PC-9 (cell line): Measurements from ENCODE around the gene ABR. TPM values are rescaled to one million over a fixed set of nuclear protein-coding genes. Genes with fewer than 3 reads are reported as not detected.

Experiments
- BruUV-seq: library from RNA; stranded (reverse); fragments of 400-500 nt; replicated peaks from 2 replicates; lab custom pipeline; 2021; lab: Mats Ljungman, UMichigan
- CTCF ChIA-PET: fragments of 300-600 bp; sonication (Branson Sonifier 250); formaldehyde crosslinking; loops from one replicate; lab custom pipeline; 2022; ENCODE audit warnings: antibody characterized with exemption; lab: Charles Lee
- POLR2A ChIA-PET: fragments of 300-600 bp; sonication (Branson Sonifier 250); formaldehyde crosslinking; loops from one replicate; lab custom pipeline; 2022; ENCODE audit warnings: antibody characterized with exemption; ENCODE audit not compliant: unreplicated experiment; lab: Charles Lee
- DNase-seq, 2 experiments: peaks; one replicate each; pipeline versions ENCODE4 v3.0.0 to v3.0.0-alpha.2; 2015 to 2022; ENCODE audit warnings: mixed read lengths in 1 of 2
- H2AFZ ChIP-seq: fragments of 200-600 bp; sonication (generic); 2 replicates; pipeline ENCODE4 v1.8.1; 2017; ENCODE audit warnings: antibody characterized with exemption
- H3F3A ChIP-seq: fragments of 200-600 bp; sonication (generic); 2 replicates; pipeline ENCODE4 v1.8.1; 2017; ENCODE audit warnings: antibody characterized with exemption, mild to moderate bottlenecking, low read depth; ENCODE audit not compliant: insufficient read depth
- H3K27ac ChIP-seq: fragments of 200-600 bp; sonication (generic); 2 replicates; pipeline ENCODE4 v1.6.1; 2016; ENCODE audit warnings: mixed run types
- H3K27me3 ChIP-seq: fragments of 200-600 bp; sonication (generic); 2 replicates; pipeline ENCODE4 v1.6.1; 2016; ENCODE audit warnings: low read depth, mixed run types; ENCODE audit not compliant: insufficient read depth
- H3K36me3 ChIP-seq: fragments of 200-600 bp; sonication (generic); 2 replicates; pipeline ENCODE4 v1.6.1; 2016; ENCODE audit warnings: low read depth, mixed run types
- H3K4me1 ChIP-seq: fragments of 200-600 bp; sonication (generic); replicated peaks from 2 replicates; pipeline ENCODE4 v1.6.1; 2016; ENCODE audit warnings: mixed run types; ENCODE audit not compliant: insufficient read depth
- H3K4me2 ChIP-seq: fragments of 200-600 bp; sonication (generic); 2 replicates; pipeline ENCODE4 v1.6.1; 2017; ENCODE audit warnings: mixed run types
- H3K4me3 ChIP-seq: fragments of 200-600 bp; sonication (generic); 2 replicates; pipeline ENCODE4 v1.6.1; 2016; ENCODE audit warnings: mixed run types
- H3K79me2 ChIP-seq: fragments of 200-600 bp; sonication (generic); 2 replicates; pipeline ENCODE4 v1.6.1; 2017; ENCODE audit warnings: low read depth, mixed run types
- H3K9me2 ChIP-seq: fragments of 200-600 bp; sonication (generic); 2 replicates; pipeline ENCODE4 v1.8.1; 2017; ENCODE audit warnings: mild to moderate bottlenecking; ENCODE audit not compliant: insufficient read depth
- H3K9me3 ChIP-seq: fragments of 200-600 bp; sonication (generic); 2 replicates; pipeline ENCODE4 v1.8.1; 2016; ENCODE audit warnings: low read depth; ENCODE audit not compliant: insufficient read depth
- H4K20me1 ChIP-seq: fragments of 200-600 bp; sonication (generic); 2 replicates; pipeline ENCODE4 v1.8.1; 2017; ENCODE audit not compliant: insufficient read depth
- CTCF ChIP-seq: fragments of 200-600 bp; sonication (generic); conservative IDR thresholded peaks from 2 replicates; pipeline ENCODE4 v1.6.1; 2017; ENCODE audit warnings: mixed run types, antibody characterized with exemption, mild to moderate bottlenecking, moderate library complexity
- EZH2 ChIP-seq: fragments of 200-600 bp; sonication (generic); IDR thresholded peaks from 2 replicates; pipeline ENCODE4 v1.8.0; 2017; ENCODE audit warnings: antibody characterized with exemption, low read depth
- intact Hi-C: fragments of 100-400 bp; cut with micrococcal nuclease; formaldehyde crosslinking; loops from one replicate; pipeline ENCODE4 v1.10.0; 2022; ENCODE audit not compliant: unreplicated experiment
- total RNA-seq: library from RNA; stranded (reverse); gene quantifications from 2 replicates; pipeline ENCODE4 v1.2.3, GENCODE V29; 2021

The ABR gene
- total RNA-seq, 1 experiment from 2014 or later, result 76.0 TPM

- Histone ChIP-seq H3K4me1 (peaks cover 53% of the 10 kb centered on the region), H3K4me2 (peak overlapping the region; percentile 97), H3K27ac (no peak overlapping the region), H3K9me2 (no peaks in the 10 kb centered on the region), H3K4me3 (peak overlapping the region; percentile 92), H3K9me3 (no peaks in the 10 kb centered on the region), H3F3A (peaks cover 28% of the 10 kb centered on the region), H2AFZ (peak overlapping the region; percentile 66), H3K79me2 (peaks cover 44% of the 10 kb centered on the region), H4K20me1 (no peaks in the 10 kb centered on the region; the same call in none of the 2 replicates), H3K36me3 (no peaks in the 10 kb centered on the region), H3K27me3 (no peaks in the 10 kb centered on the region)
- BruUV-seq, result TSS peak; percentile 59
- CTCF ChIA-PET, result interaction anchor here (0.6 kb wide), 1 partner anchor 102 kb away, joined by 7 read pairs; no protein-coding TSS in a partner anchor
- POLR2A ChIA-PET, result interaction anchor here (0.6 kb wide), 2 partner anchors 19 to 66 kb away, joined by 5 to 12 read pairs; no protein-coding TSS in a partner anchor
- peak in 1 of 2 experiments; percentile 39 for DNase-seq
- no peak for TF ChIP-seq CTCF
- no peak for TF ChIP-seq EZH2
- intact Hi-C loops, result no loop called here
These were observed 201.4 kb downstream of the ABR start for GRCh38 chr17:978103-979093.

GRCh38 chr17:977166-977565 is 202.6 kb downstream of the ABR start:
- intact Hi-C loops, result no loop called here
- TF ChIP-seq EZH2, result no peak
- no peak for TF ChIP-seq CTCF
- H3K36me3 ChIP-seq, result no peaks in the 10 kb centered on the region
- no peak for DNase-seq
- no TSS peak for BruUV-seq
- H3K79me2 ChIP-seq, result peaks cover 48% of the 10 kb centered on the region
- no peaks in the 10 kb centered on the region; the same call in none of the 2 replicates for H4K20me1 ChIP-seq
- peak overlapping the region; percentile 97 for H3K4me2 ChIP-seq
- POLR2A ChIA-PET, result no interaction called here
- H3F3A ChIP-seq, result peaks cover 40% of the 10 kb centered on the region
- no peaks in the 10 kb centered on the region for H3K9me2 ChIP-seq
- H3K27ac ChIP-seq, result no peak overlapping the region
- H3K27me3 ChIP-seq, result no peaks in the 10 kb centered on the region
- CTCF ChIA-PET, result no interaction called here
- H3K9me3 ChIP-seq, result no peaks in the 10 kb centered on the region
- no peak overlapping the region for H2AFZ ChIP-seq
- H3K4me1 ChIP-seq, result peaks cover 63% of the 10 kb centered on the region
- H3K4me3 ChIP-seq, result peak overlapping the region; percentile 92; the same call in 1 of the 2 replicates

GRCh38 chr17:976312-976711 is 203.5 kb downstream of the ABR start:
- no peak for TF ChIP-seq EZH2
- TF ChIP-seq CTCF, result no peak
- Histone ChIP-seq H3K79me2 (peaks cover 57% of the 10 kb centered on the region), H3K4me2 (no peak overlapping the region), H3K4me1 (peaks cover 67% of the 10 kb centered on the region), H4K20me1 (no peaks in the 10 kb centered on the region; the same call in none of the 2 replicates), H3F3A (peaks cover 47% of the 10 kb centered on the region), H2AFZ (no peak overlapping the region), H3K9me2 (no peaks in the 10 kb centered on the region), H3K27me3 (no peaks in the 10 kb centered on the region), H3K36me3 (no peaks in the 10 kb centered on the region), H3K27ac (no peak overlapping the region), H3K4me3 (no peak overlapping the region), H3K9me3 (no peaks in the 10 kb centered on the region)
- no peak for DNase-seq
- no TSS peak for BruUV-seq
- ChIA-PET POLR2A (no interaction called here), CTCF (no interaction called here)
- intact Hi-C loops, result no loop called here
